ENCODE results near the gene WASL. TPM values are rescaled to one million over a fixed set of nuclear protein-coding genes. Genes with fewer than 3 reads are reported as not detected.

WASL gene
- total RNA-seq, 2 donors from 2014 or later = 37.7 to 64.9 TPM

GRCh38 chr7:123643495-123644441 is 105.0 kb downstream of the WASL start:
- no peak for DNase-seq (ENCODE audit: low spot score)
- no peaks in the 10 kb centered on the region for H3K27me3 ChIP-seq (replicated peaks; ENCODE audit: insufficient read depth)
- no peaks in the 10 kb centered on the region for H3K9me3 ChIP-seq
- H3K4me3 ChIP-seq = no peak overlapping the region
- H3K4me1 ChIP-seq (replicated peaks) = no peaks in the 10 kb centered on the region
- WGBS = 9% methylated on average over 6 of the region's 6 CpGs
- no peak for TF ChIP-seq POLR2AphosphoS5 (IDR thresholded peaks at IDR 0.05)
- TF ChIP-seq POLR2A (IDR thresholded peaks at IDR 0.05) = no peak
- no peak for TF ChIP-seq CTCF (IDR thresholded peaks at IDR 0.05)
- peak overlapping the region in 1 of 2 donors; percentile 34 for H3K27ac ChIP-seq
- no peaks in the 10 kb centered on the region for H3K36me3 ChIP-seq
- intact Hi-C loops (cut with DNase I) = no loop called here

DNA sequence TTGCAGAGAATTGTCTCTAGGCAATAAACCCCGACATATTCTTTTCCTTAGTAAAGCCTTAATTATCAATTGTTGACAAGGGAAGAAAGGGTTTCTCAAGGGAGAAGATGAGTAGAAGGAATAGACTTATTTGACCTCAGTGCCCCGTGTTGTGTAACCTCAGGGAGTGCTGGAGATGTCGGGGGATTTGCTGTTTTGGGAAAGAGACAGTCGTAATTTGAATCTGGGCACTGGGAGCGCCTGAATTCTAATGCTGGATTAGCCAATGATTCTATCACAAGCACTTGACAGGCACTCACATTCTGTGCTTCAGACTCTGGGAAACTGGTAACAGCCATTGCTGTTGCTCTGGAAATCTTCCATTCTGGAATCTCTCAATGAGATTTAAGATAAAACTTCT is 106.9 kb downstream of the WASL start:
- H3K4me1 ChIP-seq (replicated peaks) = peaks cover 3% of the 10 kb centered on the region
- no peak overlapping the region for H3K4me3 ChIP-seq
- no peaks in the 10 kb centered on the region for H3K27me3 ChIP-seq (replicated peaks; ENCODE audit: insufficient read depth)
- H3K9me3 ChIP-seq = no peaks in the 10 kb centered on the region
- no peak overlapping the region for H3K27ac ChIP-seq
- no peak for DNase-seq (ENCODE audit: low spot score)
- intact Hi-C loops (cut with DNase I) = no loop called here
- TF ChIP-seq POLR2AphosphoS5 (IDR thresholded peaks at IDR 0.05) = no peak
- H3K36me3 ChIP-seq = no peaks in the 10 kb centered on the region
- 87% methylated on average over 5 of the region's 5 CpGs for WGBS

DNA sequence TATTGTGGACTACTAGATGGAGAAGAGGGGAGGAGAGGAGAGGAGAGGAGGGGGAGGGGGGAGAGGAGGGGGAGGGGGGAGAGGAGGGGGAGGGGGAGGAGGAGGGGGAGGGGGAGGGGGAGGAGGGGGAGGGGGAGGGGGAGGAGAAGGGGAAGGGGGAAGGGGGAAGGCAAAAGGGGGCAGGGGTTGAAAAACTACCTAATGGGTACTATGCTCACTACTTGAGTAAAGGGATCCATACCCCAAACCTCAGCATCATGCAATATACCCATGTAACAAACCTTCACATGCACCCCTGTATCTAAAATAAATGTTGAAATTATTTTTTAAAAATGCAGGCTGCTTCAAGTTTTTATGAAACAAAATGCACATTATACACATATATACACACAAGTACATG is 108.2 kb downstream of the WASL start:
- no peaks in the 10 kb centered on the region for H3K27me3 ChIP-seq (replicated peaks; ENCODE audit: insufficient read depth)
- no peaks in the 10 kb centered on the region for H3K36me3 ChIP-seq
- H3K4me3 ChIP-seq = no peak overlapping the region
- intact Hi-C loops (cut with DNase I) = no loop called here
- H3K9me3 ChIP-seq = no peaks in the 10 kb centered on the region
- no peak for TF ChIP-seq CTCF (IDR thresholded peaks at IDR 0.05)
- no peak for TF ChIP-seq POLR2AphosphoS5 (IDR thresholded peaks at IDR 0.05)
- TF ChIP-seq POLR2A (IDR thresholded peaks at IDR 0.05) = no peak
- no peak for DNase-seq (ENCODE audit: low spot score)
- H3K4me1 ChIP-seq (replicated peaks) = peaks cover 3% of the 10 kb centered on the region
- H3K27ac ChIP-seq = no peak overlapping the region

GRCh38 chr7:123639631-123640030 is 109.2 kb downstream of the WASL start:
- no peaks in the 10 kb centered on the region for H3K27me3 ChIP-seq (replicated peaks; ENCODE audit: insufficient read depth)
- TF ChIP-seq POLR2A (IDR thresholded peaks at IDR 0.05) (no peak), CTCF (IDR thresholded peaks at IDR 0.05) (no peak), POLR2AphosphoS5 (IDR thresholded peaks at IDR 0.05) (no peak)
- H3K4me1 ChIP-seq (replicated peaks) = peaks cover 3% of the 10 kb centered on the region
- no peak overlapping the region for H3K27ac ChIP-seq
- no peaks in the 10 kb centered on the region for H3K36me3 ChIP-seq
- no peak for DNase-seq (ENCODE audit: low spot score)
- H3K9me3 ChIP-seq = no peaks in the 10 kb centered on the region
- 85% methylated on average over 2 of the region's 2 CpGs for WGBS
- no peak overlapping the region for H3K4me3 ChIP-seq
- intact Hi-C loops (cut with DNase I) = loop anchor here (5.0 to 10.0 kb wide), 2 partner anchors 155 to 228 kb away; no protein-coding TSS in a partner anchor

- Histone ChIP-seq H3K4me1 (replicated peaks) (peaks cover 3% of the 10 kb centered on the region), H3K4me3 (no peak overlapping the region), H3K36me3 (no peaks in the 10 kb centered on the region), H3K27me3 (replicated peaks; ENCODE audit: insufficient read depth) (no peaks in the 10 kb centered on the region), H3K9me3 (no peaks in the 10 kb centered on the region), H3K27ac (no peak overlapping the region)
- DNase-seq (ENCODE audit: low spot score) = no peak
- TF ChIP-seq POLR2AphosphoS5 (IDR thresholded peaks at IDR 0.05) (no peak), POLR2A (IDR thresholded peaks at IDR 0.05) (no peak), CTCF (IDR thresholded peaks at IDR 0.05) (no peak)
- intact Hi-C loops (cut with DNase I) = loop anchor here (5.0 to 10.0 kb wide), 2 partner anchors 157 to 229 kb away; no protein-coding TSS in a partner anchor
- 92% methylated on average over 2 of the region's 2 CpGs for WGBS
These were observed 110.9 kb downstream of the WASL start for GRCh38 chr7:123637878-123638277.
